MM.1S (cell line): ENCODE results near the gene RNF43.

Source experiments
- DNase-seq: peaks from one replicate; pipeline ENCODE4 v3.0.0-alpha.2; 2015
- H2AFZ ChIP-seq: fragments of 300-600 bp; sonication (generic); 2 replicates; pipeline ENCODE4 v1.6.0; 2016; ENCODE audit warnings: antibody characterized with exemption, low read length
- H3F3A ChIP-seq: fragments of 300-600 bp; sonication (generic); 2 replicates; pipeline ENCODE4 v1.6.1; 2016; ENCODE audit warnings: mild to moderate bottlenecking, antibody characterized with exemption, low read length, moderate library complexity, mixed read lengths; ENCODE audit not compliant: insufficient read depth
- H3K27ac ChIP-seq: fragments of 300-600 bp; sonication (generic); 2 replicates; pipeline ENCODE4 v1.5.1; 2016; ENCODE audit warnings: mild to moderate bottlenecking, low read length
- H3K27me3 ChIP-seq: fragments of 300-600 bp; sonication (generic); replicated peaks from 2 replicates; pipeline ENCODE4 v1.6.0; 2016; ENCODE audit warnings: low read length; ENCODE audit not compliant: insufficient read depth
- H3K36me3 ChIP-seq: fragments of 300-600 bp; sonication (generic); replicated peaks from 2 replicates; pipeline ENCODE4 v1.6.1; 2016; ENCODE audit warnings: mild to moderate bottlenecking, low read length, mixed read lengths; ENCODE audit not compliant: insufficient read depth
- H3K4me1 ChIP-seq: fragments of 300-600 bp; sonication (generic); 2 replicates; pipeline ENCODE4 v1.6.1; 2016; ENCODE audit warnings: low read length, mixed read lengths
- H3K4me2 ChIP-seq: fragments of 300-600 bp; sonication (generic); 2 replicates; pipeline ENCODE4 v1.6.0; 2016; ENCODE audit warnings: low read depth, low read length
- H3K4me3 ChIP-seq: fragments of 300-600 bp; sonication (generic); 2 replicates; pipeline ENCODE4 v1.5.1; 2016; ENCODE audit warnings: low read length, mixed read lengths
- H3K79me2 ChIP-seq: fragments of 300-600 bp; sonication (generic); 2 replicates; pipeline ENCODE4 v1.6.1; 2016; ENCODE audit warnings: mixed run types, low read length, mixed read lengths
- H3K9ac ChIP-seq: fragments of 300-600 bp; sonication (generic); 2 replicates; pipeline ENCODE4 v1.6.1; 2016; ENCODE audit warnings: low read length, mixed read lengths
- H3K9me2 ChIP-seq: fragments of 300-600 bp; sonication (generic); replicated peaks from 2 replicates; pipeline ENCODE4 v1.6.1; 2016; ENCODE audit warnings: mild to moderate bottlenecking, low read length, mixed read lengths; ENCODE audit not compliant: insufficient read depth
- H3K9me3 ChIP-seq: fragments of 300-600 bp; sonication (generic); replicated peaks from 2 replicates; pipeline ENCODE4 v1.6.1; 2016; ENCODE audit warnings: mild to moderate bottlenecking, low read length, mixed read lengths; ENCODE audit not compliant: insufficient read depth
- H4K20me1 ChIP-seq: fragments of 300-600 bp; sonication (generic); 2 replicates; pipeline ENCODE4 v1.6.1; 2016; ENCODE audit warnings: mild to moderate bottlenecking, low read length, moderate library complexity, mixed read lengths; ENCODE audit not compliant: insufficient read depth
- EZH2 ChIP-seq: fragments of 300-600 bp; sonication (generic); optimal IDR thresholded peaks from 2 replicates; pipeline ENCODE3; 2017; ENCODE audit warnings: low read depth, mild to moderate bottlenecking, antibody characterized with exemption, low read length, mixed read lengths
- EZH2phosphoT487 ChIP-seq: fragments of 300-600 bp; sonication (generic); IDR thresholded peaks from 2 replicates; pipeline ENCODE4 v1.6.1; 2018; ENCODE audit warnings: antibody characterized with exemption, low read length
- TF ChIP-seq, protein P1 (sequence below): fragments of 300-600 bp; sonication (generic); IDR thresholded peaks from 2 replicates; pipeline ENCODE4 v1.5.1; 2016; ENCODE audit warnings: antibody characterized with exemption, low read length, mixed read lengths

RNF43 gene

DNA sequence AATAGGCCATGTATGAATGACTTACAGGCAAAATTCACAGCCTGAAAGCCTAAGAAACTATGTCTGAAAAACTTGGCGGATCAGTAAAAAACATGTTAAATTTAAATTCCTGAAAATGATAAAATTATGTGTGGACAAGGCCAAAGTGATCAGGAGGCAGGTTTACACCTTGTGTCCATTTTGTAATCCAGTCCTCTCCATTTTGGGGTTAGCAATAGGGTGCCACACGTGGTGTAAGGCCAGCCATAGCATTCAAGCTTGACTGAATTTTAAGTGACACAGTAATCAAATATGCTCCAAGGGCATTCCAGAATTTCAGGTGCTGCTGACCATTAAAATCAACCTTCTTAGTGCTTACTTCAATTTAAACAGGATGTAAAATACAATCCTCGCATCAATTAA lies 2.7 kb downstream of the RNF43 start:
- Histone ChIP-seq H3K4me2 (no peak overlapping the region), H3F3A (no peaks in the 10 kb centered on the region; the same call in 1 of the 2 replicates), H3K9ac (no peak overlapping the region), H3K4me3 (no peak overlapping the region), H3K27ac (no peak overlapping the region), H3K9me2 (no peaks in the 10 kb centered on the region), H2AFZ (no peak overlapping the region), H4K20me1 (no peaks in the 10 kb centered on the region), H3K27me3 (no peaks in the 10 kb centered on the region), H3K9me3 (no peaks in the 10 kb centered on the region), H3K4me1 (peaks cover 11% of the 10 kb centered on the region; the same call in 1 of the 2 replicates), H3K36me3 (no peaks in the 10 kb centered on the region), H3K79me2 (no peaks in the 10 kb centered on the region)
- no peak for DNase-seq
- TF ChIP-seq, protein P1, sequence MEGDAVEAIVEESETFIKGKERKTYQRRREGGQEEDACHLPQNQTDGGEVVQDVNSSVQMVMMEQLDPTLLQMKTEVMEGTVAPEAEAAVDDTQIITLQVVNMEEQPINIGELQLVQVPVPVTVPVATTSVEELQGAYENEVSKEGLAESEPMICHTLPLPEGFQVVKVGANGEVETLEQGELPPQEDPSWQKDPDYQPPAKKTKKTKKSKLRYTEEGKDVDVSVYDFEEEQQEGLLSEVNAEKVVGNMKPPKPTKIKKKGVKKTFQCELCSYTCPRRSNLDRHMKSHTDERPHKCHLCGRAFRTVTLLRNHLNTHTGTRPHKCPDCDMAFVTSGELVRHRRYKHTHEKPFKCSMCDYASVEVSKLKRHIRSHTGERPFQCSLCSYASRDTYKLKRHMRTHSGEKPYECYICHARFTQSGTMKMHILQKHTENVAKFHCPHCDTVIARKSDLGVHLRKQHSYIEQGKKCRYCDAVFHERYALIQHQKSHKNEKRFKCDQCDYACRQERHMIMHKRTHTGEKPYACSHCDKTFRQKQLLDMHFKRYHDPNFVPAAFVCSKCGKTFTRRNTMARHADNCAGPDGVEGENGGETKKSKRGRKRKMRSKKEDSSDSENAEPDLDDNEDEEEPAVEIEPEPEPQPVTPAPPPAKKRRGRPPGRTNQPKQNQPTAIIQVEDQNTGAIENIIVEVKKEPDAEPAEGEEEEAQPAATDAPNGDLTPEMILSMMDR = no peak
- TF ChIP-seq EZH2 (no peak), EZH2phosphoT487 (no peak)

- Histone ChIP-seq H3K36me3 (no peaks in the 10 kb centered on the region), H3K9me3 (no peaks in the 10 kb centered on the region), H3K4me2 (no peak overlapping the region), H3K4me1 (peaks cover 11% of the 10 kb centered on the region; the same call in 1 of the 2 replicates), H3K9me2 (no peaks in the 10 kb centered on the region), H3K27ac (no peak overlapping the region), H3K9ac (no peak overlapping the region), H3K4me3 (no peak overlapping the region), H2AFZ (no peak overlapping the region), H4K20me1 (no peaks in the 10 kb centered on the region), H3K27me3 (no peaks in the 10 kb centered on the region), H3K79me2 (no peaks in the 10 kb centered on the region), H3F3A (no peaks in the 10 kb centered on the region; the same call in 1 of the 2 replicates)
- no peak for DNase-seq
- TF ChIP-seq EZH2 (no peak), EZH2phosphoT487 (no peak)
- TF ChIP-seq, protein P1 = no peak
Observed at GRCh38 chr17:58413684-58414083, 3.6 kb downstream of the RNF43 start.

DNA sequence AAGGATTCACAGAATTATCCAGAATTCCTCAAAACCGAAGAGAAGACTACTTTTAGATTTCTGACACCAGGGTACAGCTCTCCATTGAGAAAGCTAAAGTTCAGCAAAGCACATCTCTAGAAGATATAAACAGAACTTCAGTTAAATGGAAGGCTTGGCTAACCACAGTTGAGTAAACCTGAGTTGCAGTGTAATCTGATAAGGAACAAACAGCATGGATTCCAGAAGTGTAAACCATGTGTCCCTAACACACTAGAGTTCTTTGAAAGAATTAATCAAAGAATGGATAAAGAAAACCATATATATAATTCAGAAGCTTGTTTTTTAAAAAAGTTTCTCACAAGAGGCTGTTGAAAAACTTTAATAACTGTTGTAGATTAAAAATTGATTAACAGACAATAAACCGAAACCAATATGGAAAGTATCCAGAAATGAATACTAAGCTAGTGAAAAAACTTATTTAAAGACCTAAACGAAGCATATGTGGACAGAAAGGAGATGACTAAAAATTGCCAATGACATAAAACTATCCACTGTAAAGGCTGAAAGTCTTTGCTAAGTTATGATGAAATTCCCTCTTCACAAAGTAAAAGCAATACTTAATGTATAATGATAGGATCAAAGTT lies 4.3 kb downstream of the RNF43 start:
- Histone ChIP-seq H3K27me3 (no peaks in the 10 kb centered on the region), H2AFZ (no peak overlapping the region), H3K27ac (no peak overlapping the region), H3K79me2 (no peaks in the 10 kb centered on the region), H3K9ac (no peak overlapping the region), H3F3A (no peaks in the 10 kb centered on the region; the same call in 1 of the 2 replicates), H4K20me1 (no peaks in the 10 kb centered on the region), H3K4me3 (no peak overlapping the region), H3K36me3 (no peaks in the 10 kb centered on the region), H3K9me3 (no peaks in the 10 kb centered on the region), H3K4me2 (no peak overlapping the region), H3K4me1 (peaks cover 10% of the 10 kb centered on the region; the same call in 1 of the 2 replicates), H3K9me2 (no peaks in the 10 kb centered on the region)
- TF ChIP-seq, protein P1 = no peak
- no peak for TF ChIP-seq EZH2
- TF ChIP-seq EZH2phosphoT487 = no peak
- no peak for DNase-seq
